ENCODE measurements around the gene BTAF1.

BTAF1 gene

GRCh38 chr10:92054807-92055206, 131.2 kb downstream of the BTAF1 start:
- no peak for DNase-seq

- no peak for DNase-seq
Observed at GRCh38 chr10:92062273-92062672, 138.7 kb downstream of the BTAF1 start.

GRCh38 chr10:92064506-92064905, 140.9 kb downstream of the BTAF1 start:
- DNase-seq: no peak

- DNase-seq: no peak
Observed at GRCh38 chr10:92066386-92066785, 142.8 kb downstream of the BTAF1 start.

GRCh38 chr10:92068900-92069299, 145.3 kb downstream of the BTAF1 start:
- DNase-seq: no peak

GRCh38 chr10:92074126-92074887, 150.7 kb downstream of the BTAF1 start:
- DNase-seq: no peak

- no peak for DNase-seq
Observed at GRCh38 chr10:92075829-92076228, 152.3 kb downstream of the BTAF1 start.

GRCh38 chr10:92076722-92077121, 153.2 kb downstream of the BTAF1 start:
- no peak for DNase-seq

GRCh38 chr10:92079003-92079402, 155.4 kb downstream of the BTAF1 start:
- DNase-seq: no peak
